IMR-90 (cell line): Measurements from ENCODE around the gene ATP11A. TPM values are rescaled to one million over a fixed set of nuclear protein-coding genes. Genes with fewer than 3 reads are reported as not detected.

Source experiments
- ATAC-seq: fragments of 200-7000 bp; cut with Tn5 transposase; 2 replicates; pipeline ENCODE4 v1.9.1; 2020; ENCODE audit warnings: low read depth, mild to moderate bottlenecking, moderate library complexity
- BruUV-seq: library from RNA; stranded (reverse); fragments of 400-500 nt; replicated peaks from 2 replicates; lab custom pipeline; 2021; lab: Mats Ljungman, UMichigan
- CTCF ChIA-PET: fragments of 300-600 bp; formaldehyde crosslinking; extraction: SDS; loops from one replicate; lab custom pipeline; 2021; ENCODE audit warnings: antibody characterized with exemption; lab: Yijun Ruan, JAX
- POLR2A ChIA-PET: fragments of 300-600 bp; sonication (Branson Sonifier 250); formaldehyde crosslinking; loops from one replicate; lab custom pipeline; 2022; ENCODE audit warnings: antibody characterized with exemption; ENCODE audit not compliant: unreplicated experiment; lab: Charles Lee
- DNase-seq: peaks from one replicate; pipeline ENCODE4 v3.0.0; 2013
- H2AFZ ChIP-seq: replicated peaks from 2 replicates; pipeline ENCODE3; 2013; ENCODE audit warnings: low read length, mild to moderate bottlenecking; ENCODE audit not compliant: poor library complexity
- H2AK5ac ChIP-seq: 2 replicates; pipeline ENCODE4 v1.6.1; 2013; ENCODE audit warnings: low read depth, low read length, inconsistent platforms
- H2AK9ac ChIP-seq: replicated peaks from 2 replicates; pipeline ENCODE3; 2013; ENCODE audit warnings: mild to moderate bottlenecking, low read depth, low read length, moderate library complexity; ENCODE audit not compliant: poor library complexity
- H2BK120ac ChIP-seq: 2 replicates; pipeline ENCODE4 v1.6.1; 2013; ENCODE audit warnings: low read depth, low read length, inconsistent platforms
- H2BK15ac ChIP-seq: 3 replicates; pipeline ENCODE4 v1.6.1; 2013; ENCODE audit warnings: low read depth, low read length, inconsistent platforms
- H2BK20ac ChIP-seq: 2 replicates; pipeline ENCODE4 v1.6.1; 2013; ENCODE audit warnings: low read depth, mild to moderate bottlenecking, inconsistent platforms, low read length, moderate library complexity
- H2BK5ac ChIP-seq: 2 replicates; pipeline ENCODE4 v1.6.1; 2013; ENCODE audit warnings: mild to moderate bottlenecking, low read depth, low read length, inconsistent platforms; ENCODE audit not compliant: poor library complexity, severe bottlenecking
- H3K14ac ChIP-seq: replicated peaks from 2 replicates; pipeline ENCODE4 v1.6.1; 2013; ENCODE audit warnings: low read depth, low read length, inconsistent platforms
- H3K18ac ChIP-seq: 2 replicates; pipeline ENCODE4 v1.6.1; 2013; ENCODE audit warnings: low read depth, low read length, control low read depth
- H3K23ac ChIP-seq: 2 replicates; pipeline ENCODE4 v1.6.1; 2013; ENCODE audit warnings: low read depth, low read length, inconsistent platforms
- H3K27ac ChIP-seq: 2 replicates; pipeline ENCODE4 v1.5.1; 2013; ENCODE audit warnings: mild to moderate bottlenecking, control low read depth, low read length; ENCODE audit not compliant: insufficient read depth
- H3K27me3 ChIP-seq: 2 replicates; pipeline ENCODE4 v1.6.1; 2013; ENCODE audit warnings: low read length; ENCODE audit not compliant: control insufficient read depth, insufficient read depth
- H3K36me3 ChIP-seq: 2 replicates; pipeline ENCODE4 v1.6.1; 2013; ENCODE audit warnings: low read length, mixed read lengths; ENCODE audit not compliant: control insufficient read depth, insufficient read depth
- H3K4ac ChIP-seq: 2 replicates; pipeline ENCODE4 v1.6.1; 2013; ENCODE audit warnings: low read depth, low read length, inconsistent platforms
- H3K4me1 ChIP-seq: 2 replicates; pipeline ENCODE4 v1.6.1; 2013; ENCODE audit warnings: low read length, mixed read lengths; ENCODE audit not compliant: control insufficient read depth, insufficient read depth
- H3K4me2 ChIP-seq: 2 replicates; pipeline ENCODE4 v1.6.1; 2013; ENCODE audit warnings: low read depth, mild to moderate bottlenecking, control low read depth, low read length, moderate library complexity
- H3K4me3 ChIP-seq: 2 replicates; pipeline ENCODE4 v1.5.1; 2013; ENCODE audit warnings: low read depth, mild to moderate bottlenecking, control low read depth, low read length, moderate library complexity; ENCODE audit not compliant: insufficient read depth
- H3K56ac ChIP-seq: 2 replicates; pipeline ENCODE4 v1.6.1; 2013; ENCODE audit warnings: low read length, inconsistent platforms; ENCODE audit not compliant: insufficient read depth; ENCODE audit errors: extremely low read depth
- H3K79me1 ChIP-seq, 2 experiments: 2 replicates each; pipeline ENCODE4 v1.6.1; 2013; ENCODE audit warnings: low read length in 2 of 2, inconsistent platforms in 1 of 2, low read depth in 1 of 2
- H3K9ac ChIP-seq: 2 replicates; pipeline ENCODE4 v1.6.1; 2013; ENCODE audit warnings: low read depth, low read length, control low read depth
- H3K9me1 ChIP-seq: 2 replicates; pipeline ENCODE4 v1.6.1; 2013; ENCODE audit warnings: low read length, inconsistent platforms; ENCODE audit not compliant: insufficient read depth
- H3K9me3 ChIP-seq: 2 replicates; pipeline ENCODE4 v1.6.1; 2013; ENCODE audit warnings: low read length; ENCODE audit not compliant: control insufficient read depth, insufficient read depth
- H4K20me1 ChIP-seq: 2 replicates; pipeline ENCODE4 v1.6.1; 2013; ENCODE audit warnings: low read length, inconsistent platforms; ENCODE audit not compliant: insufficient read depth
- H4K5ac ChIP-seq: 2 replicates; pipeline ENCODE4 v1.6.1; 2013; ENCODE audit warnings: mild to moderate bottlenecking, low read depth, low read length, control low read depth
- H4K8ac ChIP-seq, 2 experiments: 2 replicates each; pipeline ENCODE4 v1.6.1; 2013; ENCODE audit warnings: low read depth in 2 of 2, low read length in 2 of 2, control low read depth in 1 of 2, inconsistent platforms in 1 of 2
- H4K91ac ChIP-seq: 2 replicates; pipeline ENCODE4 v1.6.1; 2013; ENCODE audit warnings: low read depth, low read length, inconsistent platforms; ENCODE audit not compliant: insufficient read depth
- CEBPB ChIP-seq: IDR thresholded peaks from 2 replicates; pipeline ENCODE4 v1.6.1; 2012; ENCODE audit warnings: low read depth, low read length, improper control_type of control experiment
- FOS ChIP-seq: fragments of 150-350 bp; IDR thresholded peaks from 2 replicates; pipeline ENCODE4 v1.6.1; 2016; ENCODE audit warnings: low read depth, low read length
- RFX5 ChIP-seq: IDR thresholded peaks from 2 replicates; pipeline ENCODE4 v1.8.0; 2012; ENCODE audit warnings: low read depth, mild to moderate bottlenecking, low read length, moderate library complexity
- WGBS, 2 experiments: methylation state at CpG; one replicate each; pipeline versions ENCODE4 v1.1.5 to v1.1.7; 2013; ENCODE audit warnings: missing lambda C conversion rate in 2 of 2; ENCODE audit not compliant: insufficient read length in 1 of 2; ENCODE audit errors: extremely low coverage in 2 of 2; 5-methylcytosine and 5-hydroxymethylcytosine counted together
- dilution Hi-C: fragments of 300-500 bp; cut with HindIII; formaldehyde crosslinking; loops from one replicate; pipeline ENCODE4 v1.14.3; 2018; ENCODE audit warnings: low sequenced_read_pairs; ENCODE audit not compliant: unreplicated experiment
- in situ Hi-C: fragments of 300-500 bp; cut with MboI; formaldehyde crosslinking; loops from 3 replicates; pipeline ENCODE4 v1.14.3; 2019; ENCODE audit warnings: low sequenced_read_pairs, inconsistent platforms, mixed read lengths
- intact Hi-C: fragments of 100-400 bp; cut with micrococcal nuclease; formaldehyde crosslinking; loops from 2 replicates; pipeline ENCODE4 v1.10.0; 2022
- polyA plus RNA-seq, 3 experiments: library from polyadenylated mRNA; depleted of rRNA; stranded (reverse); fragments of >200 nt; gene quantifications; 2 replicates each; pipeline ENCODE4 v1.2.3, GENCODE V29; 2012; ENCODE audit warnings: low replicate concordance in 1 of 3
- total RNA-seq: library from RNA; depleted of rRNA; stranded (reverse); fragments of >200 nt; gene quantifications from 2 replicates; pipeline ENCODE4 v1.2.3, GENCODE V29; 2012

ATP11A gene
- total and polyA plus RNA-seq, 2 of the 4 experiments (the other 2 are of a cell fraction) = 8.4 to 12.0 TPM

GRCh38 chr13:112703449-112704284, 13.8 kb downstream of the ATP11A start:
- TF ChIP-seq CEBPB = no peak
- no peak for TF ChIP-seq RFX5
- no peak for TF ChIP-seq FOS
- no peak overlapping the region for H3K23ac ChIP-seq

More at GRCh38 chr13:112703449-112704284, 13.8 kb downstream of the ATP11A start:
- intact Hi-C loops (no loop called here), in situ Hi-C loops (no loop called here), dilution Hi-C loops (no loop called here)
- ChIA-PET CTCF (interaction anchor here (0.9 kb wide), 1 partner anchor 8 kb away, joined by 3 read pairs; no protein-coding TSS in a partner anchor), POLR2A (no interaction called here)
- Histone ChIP-seq H3K27me3 (no peaks in the 10 kb centered on the region), H2AK5ac (peak overlapping the region; percentile 29; the same call in 1 of the 2 replicates), H2AFZ (no peak overlapping the region), H3K9me3 (no peaks in the 10 kb centered on the region), H3K14ac (no peak overlapping the region), H3K9me1 (peaks cover 7% of the 10 kb centered on the region; the same call in 1 of the 2 replicates), H3K36me3 (0 out of 2 replicates have a peak, but pooled peaks cover 1% of the 10 kb centered on the region), H3K18ac (no peak overlapping the region; the same call in 1 of the 2 replicates), H3K4me2 (no peak overlapping the region), H3K27ac (no peak overlapping the region), H3K56ac (no peak overlapping the region), H2BK15ac (no peak overlapping the region), H4K91ac (no peak overlapping the region), H4K8ac (no peak overlapping the region), H2BK120ac (no peak overlapping the region), H2BK5ac (no peak overlapping the region), H3K4me1 (peaks cover 7% of the 10 kb centered on the region; the same call in 1 of the 2 replicates), H2AK9ac (no peak overlapping the region), H4K20me1 (peaks cover 19% of the 10 kb centered on the region), H3K9ac (no peak overlapping the region), H4K5ac (no peak overlapping the region), H2BK20ac (no peak overlapping the region), H3K79me1 (peaks cover 19 to 55% of the 10 kb centered on the region in 2 experiments), H3K4ac (no peak overlapping the region), H3K4me3 (no peak overlapping the region)
- DNase-seq = no peak
- WGBS, 2 experiments = 94% methylated on average over 11 of the region's 22 CpGs; no CpG with 5 or more reads in 1 of the 2 experiments
- BruUV-seq = no TSS peak
- no peak for ATAC-seq
